ENCODE measurements around the gene GATA2.

The GATA2 gene

DNA sequence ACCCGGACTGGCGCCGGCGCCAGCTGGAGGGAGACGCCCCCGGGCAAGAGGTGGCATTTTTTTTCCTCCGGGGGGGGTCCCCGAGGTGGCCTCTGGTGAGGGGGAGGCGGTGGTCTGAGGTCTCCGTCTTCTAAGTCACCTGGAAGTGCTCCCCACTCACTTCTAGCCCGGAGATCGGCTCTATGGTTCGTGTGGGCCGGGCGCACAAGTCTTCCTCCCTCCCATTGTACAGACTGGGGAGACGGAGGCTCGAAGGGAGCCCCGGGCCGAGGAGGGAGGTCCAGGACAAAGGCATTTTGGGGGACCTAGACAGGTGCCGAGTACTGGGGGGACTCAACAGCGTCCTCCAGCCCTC lies 4.4 kb downstream of the GATA2 start:
- no peak for DNase-seq (ENCODE audit: low read depth in 2 of 2)

GRCh38 chr3:128487813-128488635 lies 5.0 kb downstream of the GATA2 start:
- no peak for DNase-seq (ENCODE audit: low read depth in 2 of 2)

DNA sequence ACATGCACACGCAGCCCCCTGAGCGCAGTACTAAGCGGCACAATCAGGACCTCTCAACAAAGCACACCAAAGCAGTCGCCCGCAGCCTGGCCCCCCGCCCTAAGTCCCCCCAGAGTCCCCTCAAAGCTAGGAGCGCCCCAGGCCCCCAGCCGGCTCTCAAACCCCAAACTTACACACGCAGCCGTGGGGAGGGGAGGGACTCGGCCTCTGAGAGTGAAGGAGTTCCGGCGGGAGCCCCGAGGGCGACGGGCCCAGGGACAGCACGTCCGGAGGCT lies 5.5 kb downstream of the GATA2 start:
- no peak for DNase-seq (ENCODE audit: low read depth in 2 of 2)

DNA sequence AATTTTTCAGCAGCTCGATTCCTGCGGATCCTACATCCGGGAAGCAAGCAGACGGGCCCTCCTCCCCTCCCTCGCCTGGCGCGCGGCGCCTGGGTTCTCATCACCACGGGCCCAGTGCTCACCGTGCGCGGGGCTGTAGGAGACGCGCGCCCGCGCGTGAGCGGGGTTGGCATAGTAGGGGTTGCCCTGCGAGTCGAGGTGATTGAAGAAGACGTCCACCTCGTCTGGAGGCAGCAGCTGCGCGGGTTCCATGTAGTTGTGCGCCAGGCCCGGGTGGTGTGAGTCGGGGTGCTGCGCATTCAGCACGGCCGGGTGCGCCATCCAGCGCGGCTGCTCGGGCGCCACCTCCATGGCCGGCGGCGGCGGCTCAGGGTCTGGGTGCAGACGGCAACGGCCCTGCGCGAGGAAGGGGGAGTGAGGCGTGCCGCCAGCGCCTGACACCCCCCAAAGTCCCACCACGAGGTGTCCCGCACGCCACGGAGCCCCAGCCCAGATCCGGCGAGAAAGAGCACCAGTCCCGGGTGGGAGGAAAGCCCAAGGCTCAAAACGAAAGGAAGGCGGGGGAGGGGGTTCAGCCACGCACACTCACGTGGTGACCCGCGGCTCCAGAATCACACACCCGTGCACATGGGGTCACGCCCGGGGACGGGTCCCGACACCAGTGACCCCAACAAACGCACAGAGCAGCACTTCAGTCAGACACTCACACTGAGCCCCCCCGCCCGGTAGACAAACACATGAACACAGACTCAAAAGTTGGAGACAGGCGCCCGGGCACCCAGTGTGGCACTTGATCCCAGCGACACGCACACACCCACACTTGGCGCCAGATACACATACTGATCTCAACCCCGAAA lies 6.1 kb downstream of the GATA2 start:
- no peak for DNase-seq (ENCODE audit: low read depth in 2 of 2)

GRCh38 chr3:128486205-128486628 lies 6.8 kb downstream of the GATA2 start:
- no peak for DNase-seq (ENCODE audit: low read depth in 2 of 2)

DNA sequence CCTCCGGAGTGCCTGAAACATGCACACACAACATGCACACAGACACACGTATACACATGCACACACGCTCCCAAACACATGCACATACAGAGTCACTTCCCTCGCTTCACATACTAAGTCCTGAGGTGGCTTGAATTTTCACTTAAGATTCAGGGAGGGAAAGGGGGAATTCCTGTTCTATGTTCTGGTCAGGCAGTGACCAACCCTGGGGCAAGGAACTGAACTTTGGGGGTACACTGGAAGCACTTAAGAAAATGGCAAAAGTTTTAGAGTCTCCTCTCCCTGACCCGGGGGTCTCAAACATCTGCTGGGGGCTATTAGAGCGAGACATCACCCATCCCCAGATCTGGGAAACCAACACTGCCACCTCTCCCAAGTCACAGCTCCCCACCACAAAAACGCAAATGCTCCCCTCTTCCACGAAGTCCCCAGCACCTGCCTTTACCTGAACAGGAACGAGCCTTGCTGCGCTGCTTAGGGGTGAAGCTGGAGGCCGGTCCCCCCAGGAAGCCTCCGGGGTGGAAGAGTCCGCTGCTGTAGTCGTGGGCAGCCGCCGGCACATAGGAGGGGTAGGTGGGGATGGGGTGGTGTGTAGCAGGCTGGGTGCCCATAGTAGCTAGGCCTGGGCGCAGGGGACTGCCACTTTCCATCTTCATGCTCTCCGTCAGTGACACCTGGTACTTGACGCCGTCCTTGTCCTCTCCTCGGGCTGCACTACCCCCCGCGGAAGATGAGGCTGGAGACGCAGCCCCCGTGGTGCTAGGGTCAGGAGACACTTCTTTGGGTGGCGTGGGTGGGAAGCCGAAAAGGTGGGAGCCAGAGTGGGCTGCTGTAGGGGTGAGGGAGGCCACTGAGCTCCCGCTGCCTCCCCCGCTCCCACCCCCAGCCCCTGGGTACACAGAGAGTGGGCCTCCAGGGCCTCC lies 7.5 kb downstream of the GATA2 start:
- no peak for DNase-seq (ENCODE audit: low read depth in 2 of 2)

DNA sequence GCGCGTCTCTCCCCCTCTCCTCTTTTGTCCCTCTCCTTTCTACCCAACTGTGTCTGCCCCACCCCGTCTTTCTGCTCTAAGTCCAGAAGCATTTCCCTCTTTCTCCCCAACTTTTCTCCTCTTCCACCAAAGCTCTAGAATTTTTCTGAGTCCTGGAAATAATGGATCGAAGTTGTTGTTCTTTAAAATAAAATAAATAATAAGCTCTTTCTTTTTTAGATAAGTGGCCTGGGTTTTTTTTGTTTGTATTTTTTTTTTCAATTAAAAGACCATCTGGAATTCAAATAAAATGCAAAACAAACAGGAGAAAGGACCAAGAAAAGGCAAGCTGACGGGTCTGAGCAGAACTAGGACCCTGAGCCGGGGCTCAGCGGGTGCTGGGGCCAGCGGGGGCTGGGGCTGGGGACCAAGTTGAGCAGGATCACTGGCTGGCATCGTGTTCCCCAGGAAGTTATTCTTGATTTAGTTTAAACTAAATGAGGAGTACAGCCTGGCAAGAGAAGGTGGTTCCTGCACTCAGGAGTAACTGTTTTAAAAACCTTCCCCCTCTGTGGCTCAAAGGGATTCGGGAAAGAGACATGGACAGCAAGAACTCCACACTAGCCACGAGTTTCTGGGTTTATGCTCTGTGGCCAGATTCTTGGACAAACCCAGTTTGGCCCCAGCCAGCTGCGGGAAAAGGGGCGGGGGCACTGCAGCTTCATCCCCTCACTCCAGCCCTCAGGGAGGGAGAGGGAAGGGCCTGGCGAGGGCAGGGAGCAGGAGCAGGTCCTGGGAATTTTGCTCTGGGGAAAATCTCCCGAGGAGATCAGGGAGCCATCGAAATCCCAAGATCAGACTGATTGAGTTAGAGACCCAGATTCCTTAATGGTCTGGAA lies 8.4 kb downstream of the GATA2 start:
- no peak for DNase-seq (ENCODE audit: low read depth in 2 of 2)

GRCh38 chr3:128483657-128484403 lies 9.2 kb downstream of the GATA2 start:
- no peak for DNase-seq (ENCODE audit: low read depth in 2 of 2)

DNA sequence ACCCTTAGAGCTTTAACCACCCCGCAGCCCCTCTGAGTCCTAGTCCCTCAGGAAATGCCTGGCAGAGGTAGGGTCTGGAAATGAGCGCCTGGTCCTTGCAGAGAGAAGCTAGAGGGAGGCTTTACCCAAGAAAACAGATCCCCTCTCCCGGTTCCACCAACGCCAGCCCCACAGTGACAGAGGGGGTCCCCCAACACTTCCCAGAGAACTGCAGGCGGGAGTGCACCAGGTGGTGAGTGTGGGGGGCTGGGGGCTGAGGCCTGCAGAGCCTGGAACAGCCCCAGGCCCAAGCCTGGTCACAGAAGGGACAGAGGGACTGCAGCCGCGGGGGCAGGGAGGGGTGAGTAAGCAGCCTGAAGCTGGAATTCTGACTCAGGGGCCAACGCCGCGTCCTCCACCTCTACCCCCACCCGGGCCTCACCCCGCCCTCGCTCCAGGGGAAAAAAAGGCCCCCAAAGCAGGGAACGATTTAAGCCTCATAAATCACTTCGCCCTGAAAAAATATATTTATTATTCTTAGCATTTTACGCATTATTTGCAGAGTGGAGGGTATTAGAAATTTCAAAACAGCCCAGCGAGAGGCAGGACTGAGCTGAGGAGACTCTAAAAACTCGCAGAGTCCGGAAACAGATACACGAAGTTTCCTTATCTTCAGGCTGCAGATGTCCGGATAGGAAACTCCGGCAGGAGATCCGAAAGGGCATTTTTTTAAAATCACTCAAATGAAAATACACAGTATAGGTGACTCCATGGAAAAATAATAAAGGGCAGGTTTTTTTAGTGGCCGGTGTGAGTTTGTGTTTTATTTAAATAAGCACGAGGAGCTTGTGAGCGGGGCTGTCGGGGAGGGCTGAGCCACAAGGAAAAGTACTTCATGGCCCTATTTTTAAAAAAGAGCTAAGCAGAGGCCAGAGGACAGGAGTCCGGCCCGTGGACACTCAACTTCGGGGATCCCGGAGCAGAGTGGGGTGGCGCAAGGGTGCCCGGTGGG lies 10.0 kb downstream of the GATA2 start:
- DNase-seq (ENCODE audit: low read depth in 2 of 2), result no peak

- DNase-seq (ENCODE audit: low read depth in 2 of 2), result no peak
Observed at GRCh38 chr3:128482175-128482574, 10.8 kb downstream of the GATA2 start.

- no peak for DNase-seq (ENCODE audit: low read depth in 2 of 2)
Observed at GRCh38 chr3:128481438-128481942, 11.5 kb downstream of the GATA2 start.

DNA sequence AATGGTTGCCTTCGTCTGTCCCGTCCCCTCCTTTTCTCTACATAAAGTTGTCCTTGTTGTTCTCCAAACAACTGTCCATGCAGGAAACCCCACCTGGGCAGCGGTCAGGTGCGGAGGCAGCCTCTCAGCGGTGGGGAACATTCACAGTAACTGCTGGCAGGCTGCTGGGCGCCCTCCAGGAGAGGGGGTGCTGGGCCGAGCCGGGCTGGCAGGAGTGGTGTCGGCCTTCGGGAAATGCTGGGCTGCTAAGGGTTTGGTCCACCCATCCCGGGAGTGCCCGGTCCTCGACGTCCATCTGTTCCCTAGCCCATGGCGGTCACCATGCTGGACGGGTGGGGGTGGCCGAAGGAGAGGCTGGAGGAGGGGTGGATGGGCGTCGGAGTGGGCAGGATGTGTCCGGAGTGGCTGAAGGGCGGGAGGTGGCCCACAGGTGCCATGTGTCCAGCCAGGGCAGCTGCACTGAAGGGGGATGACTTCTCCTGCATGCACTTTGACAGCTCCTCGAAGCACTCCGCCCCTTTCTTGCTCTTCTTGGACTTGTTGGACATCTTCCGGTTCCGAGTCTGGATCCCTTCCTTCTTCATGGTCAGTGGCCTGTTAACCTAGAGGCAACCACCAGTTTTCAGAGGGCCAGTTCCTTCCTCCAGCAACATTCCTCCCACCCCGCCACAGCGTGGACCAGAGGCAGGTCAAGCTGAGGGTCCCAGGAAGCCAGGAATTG lies 12.1 kb downstream of the GATA2 start:
- DNase-seq (ENCODE audit: low read depth in 2 of 2), result no peak

DNA sequence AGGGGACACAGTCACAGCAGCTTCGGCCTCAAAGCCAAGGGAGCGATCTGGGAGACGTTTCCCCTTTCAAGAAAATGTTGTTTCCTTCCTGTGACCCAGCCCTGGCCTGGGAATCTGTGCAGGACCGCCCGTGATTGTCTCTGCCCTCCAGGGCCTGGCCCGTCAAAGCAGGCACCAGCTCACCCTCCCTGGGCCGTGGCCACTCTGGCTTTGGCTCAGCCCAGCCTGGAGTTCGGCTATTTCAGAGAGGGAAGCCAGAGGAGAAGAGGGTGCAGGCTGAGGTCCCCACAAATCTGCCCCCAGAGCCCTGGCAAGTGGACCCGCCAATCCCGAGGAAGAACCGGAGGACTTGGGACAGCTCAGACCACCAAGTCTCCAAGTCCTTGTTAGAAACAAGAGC lies 12.7 kb downstream of the GATA2 start:
- DNase-seq (ENCODE audit: low read depth in 2 of 2), result no peak

DNA sequence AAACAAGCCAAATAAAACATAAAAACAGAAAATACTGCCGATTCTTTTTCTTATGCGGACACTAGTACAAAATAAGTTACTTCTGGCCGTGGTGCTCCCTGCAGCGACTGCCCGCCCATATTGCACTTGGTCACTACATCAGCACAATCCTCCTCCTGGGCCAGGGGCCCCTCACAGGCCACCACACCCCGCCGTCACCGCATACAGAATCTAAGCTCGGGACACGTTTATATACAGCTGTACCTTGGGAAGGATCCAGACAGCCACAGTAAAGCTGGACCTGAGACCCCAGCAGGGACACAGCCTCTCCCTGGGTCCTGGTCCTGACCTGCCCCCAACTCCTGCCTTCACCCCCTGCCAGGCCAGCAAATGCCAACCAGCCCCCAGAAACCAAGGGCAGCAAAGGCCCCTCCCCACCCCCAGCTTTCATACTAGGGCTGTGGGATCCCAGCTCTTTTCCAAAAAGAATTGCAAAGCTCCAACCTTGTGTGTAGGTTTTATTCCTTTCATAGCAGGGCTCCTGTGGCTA lies 13.4 kb downstream of the GATA2 start:
- no peak for DNase-seq (ENCODE audit: low read depth in 2 of 2)

DNA sequence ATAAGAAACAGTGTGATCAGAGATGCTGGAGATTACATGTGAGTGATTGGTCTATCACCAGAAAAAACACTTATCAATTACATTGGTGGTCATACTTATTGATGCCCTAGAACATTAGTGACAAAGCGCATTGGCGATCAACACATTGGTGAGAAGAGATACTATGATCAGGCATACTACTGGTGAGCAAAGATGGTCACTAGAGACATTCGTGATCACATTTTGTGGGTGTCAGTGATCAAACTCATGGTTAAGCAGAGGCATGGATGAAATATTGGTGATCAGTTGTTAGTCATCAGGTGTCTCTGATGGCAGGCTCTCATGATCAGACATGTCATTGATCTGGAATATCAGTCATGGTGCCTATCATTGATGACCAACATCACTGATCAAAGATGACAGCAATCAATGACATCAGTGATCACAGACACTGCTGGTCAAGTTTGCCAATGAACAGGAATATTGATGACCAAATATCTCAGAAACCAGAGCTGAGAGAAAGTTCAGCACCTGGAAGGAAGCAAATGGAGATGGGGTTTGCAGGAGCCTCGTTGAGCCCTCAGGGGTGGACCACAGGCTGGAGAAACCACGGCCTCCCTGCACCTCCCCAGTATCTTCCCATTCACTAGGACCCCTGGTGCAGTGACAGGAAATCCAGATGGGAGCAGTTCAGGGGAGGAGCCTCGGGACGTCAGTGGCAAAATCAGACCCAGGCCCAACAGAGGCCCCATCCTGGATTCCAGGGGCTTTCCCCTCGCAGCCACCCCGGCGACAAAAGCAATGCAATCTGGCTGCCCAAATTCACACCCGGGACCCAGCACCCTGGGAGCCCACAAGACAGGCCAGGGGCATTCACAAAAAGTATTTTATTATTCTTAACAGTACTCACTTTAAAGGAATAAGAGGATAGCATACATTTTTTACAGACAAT lies 14.2 kb downstream of the GATA2 start:
- DNase-seq (ENCODE audit: low read depth in 2 of 2), result no peak

DNA sequence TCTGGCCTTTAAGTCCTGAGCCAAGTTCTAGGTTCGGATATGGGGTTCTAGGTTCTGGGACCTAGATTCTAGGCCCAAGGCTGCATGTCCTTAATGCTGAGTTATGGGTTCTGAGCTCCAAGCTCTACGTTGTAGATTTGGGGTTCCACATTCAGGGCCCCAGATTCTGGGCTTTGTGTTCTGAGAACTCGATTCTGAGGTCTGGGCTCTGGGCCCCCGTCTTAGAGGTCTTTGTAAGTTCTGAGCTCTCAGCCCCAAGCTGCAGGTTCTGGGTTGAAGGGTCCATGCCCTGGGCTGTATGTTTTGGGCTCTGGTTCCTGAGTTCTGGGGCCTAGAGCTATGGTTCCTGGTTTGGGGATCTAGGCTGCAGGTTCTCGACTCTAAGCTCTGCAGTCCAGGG lies 16.3 kb downstream of the GATA2 start:
- no peak for DNase-seq (ENCODE audit: low read depth in 2 of 2)

DNA sequence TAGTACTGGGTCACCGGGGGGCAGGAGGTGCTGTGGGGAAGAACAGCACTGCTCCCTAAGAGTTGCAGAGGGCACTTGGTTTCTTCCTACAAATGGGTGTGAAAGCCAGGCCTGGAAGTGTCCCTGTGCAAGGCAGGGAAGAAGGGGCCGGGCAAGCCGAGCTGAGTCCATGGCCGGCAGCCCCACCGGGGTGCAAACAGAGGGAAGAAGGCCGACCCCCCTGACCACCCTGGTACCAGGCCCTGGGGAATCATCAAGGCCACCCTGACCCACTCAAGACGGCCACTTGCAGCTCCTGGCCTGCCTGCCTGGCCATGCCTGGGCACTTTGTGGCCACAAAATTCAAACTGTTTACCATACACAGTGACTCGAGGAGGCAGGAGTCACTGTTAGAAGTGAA lies 17.6 kb downstream of the GATA2 start:
- DNase-seq (ENCODE audit: low read depth in 2 of 2), result no peak
